ENCODE results near the gene RPUSD4.

The RPUSD4 gene

GRCh38 chr11:126172596-126173038, 38.8 kb downstream of the RPUSD4 start:
- H3K27ac Mint-ChIP-seq = no peak overlapping the region
- H3K9me3 Mint-ChIP-seq = no peaks in the 10 kb centered on the region
- no peaks in the 10 kb centered on the region for H3K4me1 Mint-ChIP-seq
- H3K4me3 Mint-ChIP-seq = no peak overlapping the region
- H3K27me3 Mint-ChIP-seq = peaks cover 6% of the 10 kb centered on the region
- no peaks in the 10 kb centered on the region for H3K36me3 Mint-ChIP-seq

- no peak overlapping the region for H3K4me3 Mint-ChIP-seq
- peaks cover 6% of the 10 kb centered on the region for H3K27me3 Mint-ChIP-seq
- H3K4me1 Mint-ChIP-seq = no peaks in the 10 kb centered on the region
- no peaks in the 10 kb centered on the region for H3K36me3 Mint-ChIP-seq
- H3K27ac Mint-ChIP-seq = no peak overlapping the region
- H3K9me3 Mint-ChIP-seq = no peaks in the 10 kb centered on the region
Observed at GRCh38 chr11:126169291-126169690, 42.2 kb downstream of the RPUSD4 start.

GRCh38 chr11:126167488-126167887, 44.0 kb downstream of the RPUSD4 start:
- Mint-ChIP-seq H3K36me3 (no peaks in the 10 kb centered on the region), H3K27ac (no peak overlapping the region), H3K27me3 (peaks cover 6% of the 10 kb centered on the region), H3K9me3 (no peaks in the 10 kb centered on the region), H3K4me1 (no peaks in the 10 kb centered on the region), H3K4me3 (no peak overlapping the region)

- no peaks in the 10 kb centered on the region for H3K9me3 Mint-ChIP-seq
- no peak overlapping the region for H3K27ac Mint-ChIP-seq
- no peaks in the 10 kb centered on the region for H3K4me1 Mint-ChIP-seq
- H3K27me3 Mint-ChIP-seq = peaks cover 2% of the 10 kb centered on the region
- H3K36me3 Mint-ChIP-seq = no peaks in the 10 kb centered on the region
- no peak overlapping the region for H3K4me3 Mint-ChIP-seq
Observed at GRCh38 chr11:126166413-126166812, 45.0 kb downstream of the RPUSD4 start.

GRCh38 chr11:126165757-126166156, 45.7 kb downstream of the RPUSD4 start:
- Mint-ChIP-seq H3K4me3 (no peak overlapping the region), H3K9me3 (no peaks in the 10 kb centered on the region), H3K27ac (no peak overlapping the region), H3K4me1 (no peaks in the 10 kb centered on the region), H3K27me3 (no peaks in the 10 kb centered on the region), H3K36me3 (no peaks in the 10 kb centered on the region)

- Mint-ChIP-seq H3K9me3 (no peaks in the 10 kb centered on the region), H3K4me1 (no peaks in the 10 kb centered on the region), H3K4me3 (no peak overlapping the region), H3K27me3 (no peaks in the 10 kb centered on the region), H3K36me3 (no peaks in the 10 kb centered on the region), H3K27ac (no peak overlapping the region)
Observed at GRCh38 chr11:126165311-126165720, 46.1 kb downstream of the RPUSD4 start.

- H3K9me3 Mint-ChIP-seq = no peaks in the 10 kb centered on the region
- H3K4me3 Mint-ChIP-seq = no peak overlapping the region
- H3K27me3 Mint-ChIP-seq = no peaks in the 10 kb centered on the region
- H3K27ac Mint-ChIP-seq = no peak overlapping the region
- no peaks in the 10 kb centered on the region for H3K36me3 Mint-ChIP-seq
- no peaks in the 10 kb centered on the region for H3K4me1 Mint-ChIP-seq
Observed at GRCh38 chr11:126164781-126165180, 46.7 kb downstream of the RPUSD4 start.

- Mint-ChIP-seq H3K9me3 (no peaks in the 10 kb centered on the region), H3K27ac (no peak overlapping the region), H3K4me1 (no peaks in the 10 kb centered on the region), H3K4me3 (no peak overlapping the region), H3K36me3 (no peaks in the 10 kb centered on the region), H3K27me3 (no peaks in the 10 kb centered on the region)
Observed at GRCh38 chr11:126163779-126164178, 47.7 kb downstream of the RPUSD4 start.

- Mint-ChIP-seq H3K4me3 (no peak overlapping the region), H3K9me3 (no peaks in the 10 kb centered on the region), H3K27ac (no peak overlapping the region), H3K27me3 (no peaks in the 10 kb centered on the region), H3K36me3 (no peaks in the 10 kb centered on the region), H3K4me1 (no peaks in the 10 kb centered on the region)
Observed at GRCh38 chr11:126163074-126163700, 48.3 kb downstream of the RPUSD4 start.

- no peaks in the 10 kb centered on the region for H3K4me1 Mint-ChIP-seq
- H3K9me3 Mint-ChIP-seq = no peaks in the 10 kb centered on the region
- no peaks in the 10 kb centered on the region for H3K36me3 Mint-ChIP-seq
- no peak overlapping the region for H3K4me3 Mint-ChIP-seq
- H3K27me3 Mint-ChIP-seq = no peaks in the 10 kb centered on the region
- no peak overlapping the region for H3K27ac Mint-ChIP-seq
Observed at GRCh38 chr11:126162306-126163030, 49.0 kb downstream of the RPUSD4 start.

- no peaks in the 10 kb centered on the region for H3K9me3 Mint-ChIP-seq
- no peaks in the 10 kb centered on the region for H3K36me3 Mint-ChIP-seq
- no peaks in the 10 kb centered on the region for H3K27me3 Mint-ChIP-seq
- no peak overlapping the region for H3K27ac Mint-ChIP-seq
- no peaks in the 10 kb centered on the region for H3K4me1 Mint-ChIP-seq
- H3K4me3 Mint-ChIP-seq = no peak overlapping the region
Observed at GRCh38 chr11:126161023-126161391, 50.4 kb downstream of the RPUSD4 start.

- Mint-ChIP-seq H3K4me3 (no peak overlapping the region), H3K27me3 (no peaks in the 10 kb centered on the region), H3K36me3 (no peaks in the 10 kb centered on the region), H3K27ac (no peak overlapping the region), H3K9me3 (no peaks in the 10 kb centered on the region), H3K4me1 (no peaks in the 10 kb centered on the region)
Observed at GRCh38 chr11:126160345-126161022, 51.0 kb downstream of the RPUSD4 start.

GRCh38 chr11:126159719-126160344, 51.6 kb downstream of the RPUSD4 start:
- no peaks in the 10 kb centered on the region for H3K4me1 Mint-ChIP-seq
- no peaks in the 10 kb centered on the region for H3K27me3 Mint-ChIP-seq
- H3K9me3 Mint-ChIP-seq = no peaks in the 10 kb centered on the region
- no peak overlapping the region for H3K4me3 Mint-ChIP-seq
- H3K36me3 Mint-ChIP-seq = no peaks in the 10 kb centered on the region
- no peak overlapping the region for H3K27ac Mint-ChIP-seq

- Mint-ChIP-seq H3K27ac (no peak overlapping the region), H3K4me3 (no peak overlapping the region), H3K4me1 (no peaks in the 10 kb centered on the region), H3K9me3 (no peaks in the 10 kb centered on the region), H3K36me3 (no peaks in the 10 kb centered on the region), H3K27me3 (no peaks in the 10 kb centered on the region)
Observed at GRCh38 chr11:126158054-126158791, 53.2 kb downstream of the RPUSD4 start.

- no peaks in the 10 kb centered on the region for H3K27me3 Mint-ChIP-seq
- no peaks in the 10 kb centered on the region for H3K4me1 Mint-ChIP-seq
- no peaks in the 10 kb centered on the region for H3K9me3 Mint-ChIP-seq
- H3K27ac Mint-ChIP-seq = no peak overlapping the region
- no peak overlapping the region for H3K4me3 Mint-ChIP-seq
- no peaks in the 10 kb centered on the region for H3K36me3 Mint-ChIP-seq
Observed at GRCh38 chr11:126157326-126158030, 54.0 kb downstream of the RPUSD4 start.
